Measurements from ENCODE around the gene TM7SF2. TPM values are rescaled to one million over a fixed set of nuclear protein-coding genes. Genes with fewer than 3 reads are reported as not detected.
A peak's percentile ranks its signal among the peaks of the same experiment; 100 is the strongest.
"Not testable (repeated sequence)": the region's sequence is repeated elsewhere in the genome, so short reads cannot be mapped to it uniquely, and the experiment has no call there.

TM7SF2 gene
- total RNA-seq, 4 donors from 2014 or later = 7.3 to 18.4 (median 11.0) TPM

DNA sequence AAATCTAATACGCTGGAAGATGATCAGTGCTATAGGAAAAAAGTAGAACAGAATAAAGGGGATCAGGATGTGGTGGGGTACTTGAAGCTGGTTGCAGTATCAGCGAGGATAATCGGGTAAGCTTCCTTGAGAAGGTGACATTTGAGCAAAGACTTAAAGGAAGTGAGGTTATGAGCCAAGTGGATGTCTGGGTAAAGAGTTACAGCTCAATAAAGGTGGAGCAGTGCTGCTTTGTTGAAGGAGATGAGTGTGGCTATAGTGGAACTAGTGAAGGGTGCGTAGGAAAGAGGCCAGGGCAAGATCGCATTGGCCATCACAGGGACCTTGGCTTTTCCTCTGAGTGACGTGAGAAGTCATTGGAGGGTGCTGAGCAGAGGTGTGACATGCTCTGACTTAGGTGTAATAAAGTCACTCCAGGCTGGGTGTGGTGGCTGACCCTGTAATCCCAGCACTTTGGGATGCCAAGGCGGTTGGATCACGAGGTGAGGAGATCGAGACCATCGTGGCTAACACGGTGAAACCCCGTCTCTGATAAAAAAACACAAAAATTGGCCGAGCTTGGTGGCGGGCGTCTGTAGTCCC lies 24.9 kb downstream of the TM7SF2 start:
- intact Hi-C loops (cut with DNase I; ENCODE audit: low total_unique reads) (loop anchor here (5.0 kb wide), 1 partner anchor 781 kb away; the partner anchor contains the start of genes C11orf68 and DRAP1), in situ Hi-C loops (cut with MboI; ENCODE audit: low sequenced_read_pairs in 4 of 4) (no loop called here)
- Histone ChIP-seq H3K27me3 (no peaks in the 10 kb centered on the region), H3K4me1 (peaks cover 27 to 29% of the 10 kb centered on the region in 2 donors), H3K27ac (peak overlapping the region; percentile 87 to 99 (median 98)), H3K4me3 (no peak overlapping the region), H3K36me3 (peaks cover 0 to 13% of the 10 kb centered on the region in 2 donors), H3K9me3 (no peaks in the 10 kb centered on the region)
- ATAC-seq (no peak), DNase-seq (peak in 1 of 2 donors; percentile 10)
- TF ChIP-seq POLR2A (IDR thresholded peaks at IDR 0.05) = no peak
- TF ChIP-seq, protein P1, sequence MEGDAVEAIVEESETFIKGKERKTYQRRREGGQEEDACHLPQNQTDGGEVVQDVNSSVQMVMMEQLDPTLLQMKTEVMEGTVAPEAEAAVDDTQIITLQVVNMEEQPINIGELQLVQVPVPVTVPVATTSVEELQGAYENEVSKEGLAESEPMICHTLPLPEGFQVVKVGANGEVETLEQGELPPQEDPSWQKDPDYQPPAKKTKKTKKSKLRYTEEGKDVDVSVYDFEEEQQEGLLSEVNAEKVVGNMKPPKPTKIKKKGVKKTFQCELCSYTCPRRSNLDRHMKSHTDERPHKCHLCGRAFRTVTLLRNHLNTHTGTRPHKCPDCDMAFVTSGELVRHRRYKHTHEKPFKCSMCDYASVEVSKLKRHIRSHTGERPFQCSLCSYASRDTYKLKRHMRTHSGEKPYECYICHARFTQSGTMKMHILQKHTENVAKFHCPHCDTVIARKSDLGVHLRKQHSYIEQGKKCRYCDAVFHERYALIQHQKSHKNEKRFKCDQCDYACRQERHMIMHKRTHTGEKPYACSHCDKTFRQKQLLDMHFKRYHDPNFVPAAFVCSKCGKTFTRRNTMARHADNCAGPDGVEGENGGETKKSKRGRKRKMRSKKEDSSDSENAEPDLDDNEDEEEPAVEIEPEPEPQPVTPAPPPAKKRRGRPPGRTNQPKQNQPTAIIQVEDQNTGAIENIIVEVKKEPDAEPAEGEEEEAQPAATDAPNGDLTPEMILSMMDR (IDR thresholded peaks at IDR 0.05 in 4 of 5, conservative IDR thresholded peaks at IDR 0.05 in 1 of 5) = no peak

DNA sequence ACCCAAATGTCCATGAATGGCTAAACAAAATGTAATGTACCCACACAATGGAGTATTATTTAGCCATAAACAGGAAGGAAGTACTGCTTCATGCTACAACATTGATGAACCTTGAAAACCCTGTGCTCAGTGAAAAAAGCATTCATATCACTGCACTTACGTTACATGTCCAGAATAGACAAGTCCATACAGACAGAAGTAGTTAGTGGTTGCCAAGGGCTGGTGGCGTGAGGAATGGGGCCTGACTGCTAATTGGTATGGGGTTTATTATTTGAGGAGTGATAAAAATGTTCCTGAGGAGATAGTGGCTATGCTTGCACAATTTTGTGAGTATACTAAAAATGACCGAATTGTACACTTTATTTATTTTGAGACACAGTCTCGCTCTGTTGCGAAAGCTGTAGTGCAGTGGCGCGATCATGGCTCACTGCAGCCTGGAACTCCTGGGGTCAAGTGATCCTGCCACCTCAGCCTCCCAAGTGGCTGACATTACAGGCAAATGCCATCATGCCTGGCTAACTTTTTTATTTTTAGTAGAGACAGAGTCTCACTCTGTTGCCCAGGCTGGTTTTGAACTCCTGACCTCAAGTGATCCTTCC lies 30.3 kb downstream of the TM7SF2 start:
- DNase-seq (peak in 1 of 2 donors; percentile 64), ATAC-seq (peak; percentile 79 to 83)
- Histone ChIP-seq H3K36me3 (no peaks in the 10 kb centered on the region), H3K4me3 (no peak overlapping the region), H3K4me1 (no peaks in the 10 kb centered on the region), H3K9me3 (no peaks in the 10 kb centered on the region), H3K27ac (peak overlapping the region; percentile 41 to 77 (median 50)), H3K27me3 (no peaks in the 10 kb centered on the region)
- intact Hi-C loops (cut with DNase I; ENCODE audit: low total_unique reads) = loop anchor here (5.0 kb wide), 1 partner anchor 40 kb away; the partner anchor contains the start of gene CAPN1
- TF ChIP-seq, protein P1 (IDR thresholded peaks at IDR 0.05 in 4 of 5, conservative IDR thresholded peaks at IDR 0.05 in 1 of 5) = no peak
- no peak for TF ChIP-seq POLR2A (IDR thresholded peaks at IDR 0.05)
- in situ Hi-C loops (cut with MboI; ENCODE audit: low sequenced_read_pairs in 4 of 4) = no loop called here

DNA sequence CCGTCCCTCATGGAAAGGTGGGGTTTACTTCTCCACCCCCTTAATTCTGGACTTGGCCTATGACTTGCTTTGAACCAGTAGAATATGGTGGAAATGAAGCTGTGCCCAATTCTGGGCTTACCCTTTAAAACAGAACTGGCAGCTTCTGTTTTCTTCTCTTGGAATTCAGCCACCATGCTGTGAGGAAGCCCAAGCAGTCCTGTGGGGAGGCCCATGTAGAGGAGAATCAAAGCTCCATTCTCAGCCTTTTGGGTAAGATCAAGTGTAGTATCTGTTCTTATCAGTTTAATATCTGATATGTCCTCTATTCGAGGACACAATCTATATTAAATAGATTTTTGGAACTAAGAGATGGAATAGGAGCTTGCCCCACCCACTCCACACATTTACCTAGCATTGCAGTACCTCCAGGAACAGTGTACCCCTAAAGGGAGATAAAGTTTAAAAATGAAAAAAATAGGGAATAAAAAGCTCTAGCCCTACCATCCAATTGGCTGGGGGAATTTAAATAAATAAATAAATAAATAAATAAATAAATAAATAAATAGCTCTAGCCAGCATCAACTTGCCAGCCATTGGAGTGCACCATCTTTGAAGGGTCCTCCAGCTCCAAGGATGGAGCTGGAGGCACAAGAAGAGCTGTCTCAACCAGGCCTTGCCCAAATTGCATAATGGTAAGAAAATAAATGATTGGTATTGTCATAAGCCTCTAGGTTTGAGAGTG lies 35.8 kb downstream of the TM7SF2 start:
- no peak for ATAC-seq
- DNase-seq = peak in 1 of 2 donors; percentile 0
- Histone ChIP-seq H3K27me3 (no peaks in the 10 kb centered on the region), H3K4me3 (no peak overlapping the region), H3K27ac (no peak overlapping the region), H3K36me3 (no peaks in the 10 kb centered on the region), H3K4me1 (peaks cover 13 to 21% of the 10 kb centered on the region in 2 donors), H3K9me3 (no peaks in the 10 kb centered on the region)
- no peak for TF ChIP-seq POLR2A (IDR thresholded peaks at IDR 0.05)
- in situ Hi-C loops (cut with MboI; ENCODE audit: low sequenced_read_pairs in 4 of 4) (no loop called here), intact Hi-C loops (cut with DNase I; ENCODE audit: low total_unique reads) (no loop called here)

DNA sequence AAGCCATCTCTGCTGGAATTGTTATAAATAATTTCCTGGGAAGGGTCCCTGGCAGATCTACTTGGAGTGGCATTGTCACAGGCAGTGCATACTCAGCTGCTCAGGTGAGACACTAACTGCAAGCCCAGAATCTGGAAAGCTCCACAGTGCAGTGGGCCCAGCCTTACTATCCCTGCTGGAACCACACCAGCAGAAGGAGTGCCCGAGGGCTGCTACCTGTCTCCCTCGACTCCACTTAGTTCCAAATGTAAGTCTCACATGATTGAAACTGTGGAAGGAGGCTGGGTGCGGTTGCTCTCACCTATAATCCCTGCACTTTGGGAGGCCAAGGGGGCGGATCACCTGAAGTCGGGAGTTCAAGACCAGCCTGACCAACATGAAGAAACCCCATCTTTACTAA lies 37.0 kb downstream of the TM7SF2 start:
- Histone ChIP-seq H3K27ac (peak overlapping the region in 1 of 4 donors; percentile 19), H3K4me3 (no peak overlapping the region), H3K9me3 (no peaks in the 10 kb centered on the region), H3K36me3 (no peaks in the 10 kb centered on the region), H3K27me3 (no peaks in the 10 kb centered on the region), H3K4me1 (peaks cover 13 to 21% of the 10 kb centered on the region in 2 donors)
- DNase-seq (peak in 1 of 2 donors; percentile 9), ATAC-seq (no peak)
- TF ChIP-seq POLR2A (IDR thresholded peaks at IDR 0.05) = no peak
- TF ChIP-seq, protein P1 (IDR thresholded peaks at IDR 0.05 in 4 of 5, conservative IDR thresholded peaks at IDR 0.05 in 1 of 5) = no peak
- in situ Hi-C loops (cut with MboI; ENCODE audit: low sequenced_read_pairs in 4 of 4) (no loop called here), intact Hi-C loops (cut with DNase I; ENCODE audit: low total_unique reads) (no loop called here)

DNA sequence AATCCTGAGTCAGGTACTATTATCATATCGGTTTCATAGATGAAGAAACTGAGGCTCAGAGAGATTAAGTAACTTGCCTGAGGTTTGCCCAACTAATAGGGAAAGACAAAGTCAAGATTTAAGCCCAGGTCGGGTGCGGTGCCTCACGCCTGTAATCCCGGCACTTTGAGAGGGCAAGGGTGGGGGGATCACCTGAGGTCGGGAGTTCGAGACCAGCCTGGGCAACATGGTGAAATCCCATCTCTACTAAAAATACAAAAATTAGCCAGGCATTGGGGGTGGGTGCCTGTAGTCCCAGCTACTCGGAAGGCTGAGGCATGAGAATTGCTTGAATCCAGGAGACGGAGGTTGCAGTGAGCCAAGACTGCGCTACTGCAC lies 38.4 kb downstream of the TM7SF2 start:
- H3K9me3 ChIP-seq; H3K27me3 ChIP-seq; DNase-seq; ATAC-seq; H3K4me3 ChIP-seq; H3K36me3 ChIP-seq; in situ Hi-C loops (cut with MboI; ENCODE audit: low sequenced_read_pairs in 4 of 4): not testable (repeated sequence)
- intact Hi-C loops (cut with DNase I; ENCODE audit: low total_unique reads) = loop anchor here (1.0 kb wide), 1 partner anchor 15 kb away; no protein-coding TSS in a partner anchor
- peaks cover 13 to 21% of the 10 kb centered on the region in 2 donors for H3K4me1 ChIP-seq
- H3K27ac ChIP-seq = peak overlapping the region; percentile 86 to 91 (median 88)

All from gastrocnemius medialis (tissue), 4 donors.